Kidney tubule cell (primary cell): ENCODE data around the gene IDI1.

Experiments used
- DNase-seq: peaks from one replicate; pipeline ENCODE4 v3.0.0-alpha.2; 2018; ENCODE audit warnings: low spot score

The IDI1 gene

DNA sequence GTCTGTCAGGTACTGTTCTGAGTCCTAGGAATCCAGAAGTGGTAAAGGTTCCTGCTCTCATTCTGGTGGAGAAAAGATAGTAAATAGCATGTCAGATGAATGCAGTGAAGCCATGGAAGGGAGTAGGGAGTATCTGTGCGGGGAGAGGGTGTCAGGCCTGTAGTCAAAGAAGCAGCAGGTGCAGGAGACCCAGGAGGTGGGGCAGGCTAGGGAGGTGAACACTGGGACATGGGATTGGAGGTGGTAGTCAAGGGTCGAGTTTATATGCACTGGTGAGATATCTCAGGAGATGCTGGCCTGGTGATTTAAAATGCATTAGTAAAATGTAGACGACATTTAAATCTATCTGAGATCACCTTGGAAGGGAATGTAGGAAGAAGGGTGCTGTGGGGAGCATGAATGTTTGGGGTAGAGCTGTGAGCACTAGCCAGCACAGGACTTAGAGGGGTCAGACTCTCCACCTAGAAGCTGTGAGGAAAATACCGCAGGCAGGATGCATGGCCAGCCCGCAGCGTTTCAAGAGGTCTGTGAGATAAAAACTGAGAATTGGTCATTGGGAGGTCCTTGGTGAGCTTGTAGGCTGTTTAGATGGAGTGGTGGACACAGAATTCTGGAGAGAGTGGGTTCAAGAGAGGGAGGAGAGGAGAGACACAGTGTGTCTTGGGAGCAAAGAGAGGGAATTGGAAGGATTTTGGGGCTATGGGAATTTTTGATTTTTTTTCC, 53.9 kb downstream of the IDI1 start:
- DNase-seq = no peak

DNA sequence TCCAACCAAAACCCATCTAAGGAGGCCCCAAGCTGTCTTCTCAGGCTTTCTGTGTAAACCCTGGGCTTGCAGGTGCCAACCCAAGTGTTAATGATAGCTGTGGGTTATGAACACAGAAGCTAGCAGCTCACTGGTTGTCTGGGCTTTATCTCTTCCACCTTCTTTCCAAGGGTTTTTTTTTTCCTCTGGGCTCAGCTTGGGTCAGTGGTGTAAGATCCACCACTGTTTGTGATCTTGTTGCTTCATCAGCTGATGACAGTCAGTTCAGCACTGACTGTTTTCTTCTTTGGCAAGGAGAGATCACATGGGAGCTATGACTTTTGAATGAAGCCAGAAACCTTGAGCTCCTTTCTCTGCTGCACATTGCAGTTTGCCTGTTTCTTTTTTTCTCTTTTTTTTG, 56.0 kb downstream of the IDI1 start:
- DNase-seq = no peak

DNA sequence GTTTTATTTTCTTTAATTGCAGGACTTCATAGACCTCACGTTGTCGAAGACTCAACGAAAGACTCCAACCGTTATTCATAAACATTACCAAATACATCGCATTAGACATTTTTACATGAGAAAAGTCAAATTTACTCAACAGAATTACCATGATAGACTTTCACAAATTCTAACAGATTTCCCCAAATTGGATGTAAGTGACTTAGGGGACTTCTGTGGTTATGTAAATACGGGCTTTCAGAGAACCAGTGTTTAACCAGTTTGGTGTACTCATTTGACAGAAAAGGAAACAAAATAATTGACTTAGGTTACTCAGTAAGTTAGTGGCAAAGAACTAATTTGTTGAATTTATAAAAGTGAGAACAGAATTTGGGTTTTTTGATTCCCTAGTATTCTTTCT, 56.5 kb downstream of the IDI1 start:
- DNase-seq = no peak

DNA sequence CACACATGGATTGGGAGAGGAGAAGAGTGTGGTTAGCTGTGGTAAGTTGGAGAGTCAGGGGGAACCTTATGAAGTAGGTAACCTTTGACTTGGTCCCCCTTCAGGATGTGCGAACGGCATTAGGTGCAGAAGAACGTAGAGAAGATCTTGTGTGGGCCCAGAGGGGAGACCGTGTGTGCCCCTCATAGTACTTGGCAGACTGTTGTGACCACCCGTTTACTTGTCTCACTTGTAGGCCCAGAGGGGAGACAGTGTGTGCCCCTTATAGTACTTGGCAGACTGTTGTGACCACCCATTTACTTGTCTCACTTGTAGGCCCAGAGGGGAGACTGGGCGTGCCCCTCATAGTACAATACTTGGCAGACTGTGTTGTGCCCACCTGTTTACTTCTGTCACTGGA, 58.1 kb downstream of the IDI1 start:
- DNase-seq = no peak
